UCSD-AML1 (cell line): ENCODE measurements around the gene ZCWPW1.
A peak's percentile ranks its signal among the peaks of the same experiment; 100 is the strongest.

Experiments
- DNase-seq: peaks from one replicate; lab custom pipeline; 2025; ENCODE audit not compliant: unreplicated experiment; lab: John Stamatoyannopoulos, UW

ZCWPW1 gene

DNA sequence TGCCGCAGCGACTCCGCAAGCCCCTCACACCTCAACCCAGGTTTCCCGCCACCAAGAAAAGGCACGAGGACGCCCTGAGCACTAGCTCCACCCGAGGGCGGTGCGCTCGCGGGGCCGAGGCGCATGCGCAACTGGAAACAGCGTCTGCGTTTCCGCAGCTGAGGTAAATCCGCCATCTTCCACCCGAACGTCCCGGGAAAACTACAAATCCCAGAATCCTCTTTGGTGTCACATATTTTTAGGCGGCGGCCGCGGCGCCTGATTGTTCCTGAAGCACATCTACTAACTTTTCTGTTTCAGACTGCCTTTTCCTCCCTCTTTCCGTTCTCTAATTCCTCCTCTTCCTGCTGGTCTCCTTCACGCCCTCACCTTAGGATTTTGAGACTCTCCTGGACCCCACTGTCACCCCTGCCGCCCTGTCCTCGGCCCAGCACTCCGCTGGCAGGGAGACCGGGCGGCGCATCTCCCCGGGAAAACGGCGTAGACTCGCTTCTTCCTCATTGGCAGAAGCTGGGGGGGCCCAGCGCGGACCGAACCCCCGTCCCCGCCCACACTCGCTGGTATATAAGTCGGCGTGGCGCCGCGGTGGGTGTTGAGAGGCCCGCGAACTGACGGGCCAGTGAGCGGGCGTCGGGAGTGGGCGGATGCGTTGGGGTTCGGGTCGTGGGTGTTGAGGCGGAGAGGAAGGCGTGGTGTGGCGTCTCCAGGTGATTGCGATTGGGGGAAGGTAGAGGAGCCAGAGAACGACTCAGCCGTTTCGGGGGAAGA is at the start of gene ZCWPW1:
ZCWPW1 (minus strand) TSS at position 505 of the 768 bp plus-strand sequence. CDS start 8,054 bp downstream, outside the sequence.
- peak; percentile 89 for DNase-seq

GRCh38 chr7:100477871-100478267 is 49.4 kb upstream of the ZCWPW1 start:
- no peak for DNase-seq

- peak; percentile 24 for DNase-seq
Measured at GRCh38 chr7:100476903-100477870, 48.7 kb upstream of the ZCWPW1 start.

- peak; percentile 15 for DNase-seq
Measured at GRCh38 chr7:100476101-100476780, 47.7 kb upstream of the ZCWPW1 start.

DNA sequence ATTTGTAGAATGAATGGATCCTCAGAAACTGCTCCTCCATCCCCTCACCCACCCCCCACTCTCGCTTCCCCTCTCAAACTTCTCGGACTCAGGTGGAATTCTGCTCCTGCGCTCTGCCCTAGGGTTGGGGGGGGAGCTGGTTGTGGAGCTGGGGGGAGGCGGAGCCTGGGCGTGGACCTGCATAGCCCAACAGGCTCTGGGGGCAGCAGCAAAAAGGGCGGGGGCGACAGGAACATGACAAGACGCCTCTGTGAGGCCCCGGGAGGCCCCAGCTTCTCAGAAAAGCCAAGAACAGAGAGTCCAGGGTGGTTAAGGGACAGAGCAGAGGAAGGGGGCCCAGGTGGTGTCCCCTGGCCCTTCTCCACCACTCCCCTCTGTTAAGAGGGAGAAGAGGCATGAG is 47.0 kb upstream of the ZCWPW1 start:
- no peak for DNase-seq

- peak; percentile 29 for DNase-seq
Measured at GRCh38 chr7:100472854-100473499, 44.5 kb upstream of the ZCWPW1 start.

- no peak for DNase-seq
Measured at GRCh38 chr7:100472121-100472851, 43.8 kb upstream of the ZCWPW1 start.

- DNase-seq, result no peak
Measured at GRCh38 chr7:100471021-100471420, 42.5 kb upstream of the ZCWPW1 start.

- DNase-seq, result peak; percentile 64
Measured at GRCh38 chr7:100469227-100470044, 40.9 kb upstream of the ZCWPW1 start.

GRCh38 chr7:100467638-100468373 is 39.3 kb upstream of the ZCWPW1 start:
- no peak for DNase-seq

DNA sequence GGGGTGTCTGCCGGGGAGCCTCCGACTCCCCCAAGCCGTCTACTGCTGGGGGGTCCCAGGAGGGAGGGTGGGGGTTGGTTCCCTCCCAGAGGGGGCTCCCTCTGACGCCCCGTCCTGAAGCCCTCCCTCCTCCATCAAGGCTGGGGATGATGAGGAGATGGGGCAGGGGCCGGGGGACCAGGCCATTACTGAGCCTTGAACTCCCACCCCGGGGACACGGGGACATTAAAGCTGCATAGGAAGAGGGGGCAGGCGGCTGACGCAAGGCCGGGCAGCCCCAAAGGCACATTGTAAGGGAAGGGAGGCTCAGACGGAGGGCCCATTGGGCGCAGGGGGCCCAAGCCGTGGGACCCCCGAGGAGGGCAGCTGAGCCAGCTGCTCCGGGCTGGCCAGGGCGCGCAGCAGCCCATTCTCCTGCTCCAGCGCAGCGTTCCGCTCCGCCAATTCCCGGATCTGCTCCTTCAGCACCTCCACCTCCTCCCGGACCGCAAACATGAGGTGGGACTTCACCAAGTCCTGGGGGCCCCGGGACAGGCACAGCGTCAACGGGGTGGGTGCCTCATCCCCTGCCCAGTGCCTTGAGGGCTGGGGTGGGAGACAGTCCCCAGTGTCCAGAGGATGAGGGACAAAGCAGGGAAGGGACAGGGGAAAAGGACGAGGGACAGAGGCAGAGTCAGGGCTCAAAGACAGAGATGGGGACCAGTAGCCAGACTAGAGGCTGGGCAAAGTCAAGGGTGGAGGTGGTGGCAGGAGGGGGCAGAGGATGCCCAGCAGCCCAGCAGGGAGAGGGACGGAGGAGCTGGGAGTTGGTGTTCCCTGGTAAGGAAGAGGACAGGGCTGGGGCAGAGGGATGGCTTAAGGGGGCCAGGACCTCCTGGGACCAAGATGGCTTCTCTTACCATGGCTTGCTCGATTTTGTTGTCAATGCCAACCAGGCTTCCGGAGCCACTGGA is 38.4 kb upstream of the ZCWPW1 start:
- no peak for DNase-seq

DNA sequence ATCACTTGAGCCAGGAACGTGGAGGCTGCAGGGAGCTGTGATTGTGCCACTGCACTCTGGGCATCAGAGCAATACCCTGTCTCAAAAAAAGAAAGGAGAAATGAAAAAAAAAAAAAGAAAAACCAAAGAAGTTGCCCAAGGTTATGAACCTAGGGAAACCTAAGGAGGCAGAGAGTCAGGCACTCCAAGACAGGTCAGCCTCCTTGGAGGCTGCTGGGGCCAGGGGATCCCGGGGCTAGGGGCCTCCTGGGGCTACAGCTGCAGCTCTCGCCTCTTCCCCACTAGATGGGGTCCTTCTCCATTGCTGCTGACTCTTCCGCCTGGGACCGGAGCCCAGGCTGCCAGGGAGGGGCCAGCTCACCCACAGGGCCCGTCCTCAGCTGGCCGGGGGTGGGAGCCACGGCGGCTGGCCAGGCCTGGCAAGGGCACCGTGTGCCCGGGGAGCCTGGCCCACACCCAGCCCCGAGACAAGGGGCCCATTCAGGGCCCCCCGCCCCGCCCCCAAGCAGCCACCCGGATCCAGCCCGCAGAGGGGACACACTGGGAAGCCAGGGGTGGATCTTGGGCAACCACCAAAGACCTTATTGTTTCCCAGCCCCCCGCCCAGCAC is 37.3 kb upstream of the ZCWPW1 start:
- peak; percentile 10 for DNase-seq

DNA sequence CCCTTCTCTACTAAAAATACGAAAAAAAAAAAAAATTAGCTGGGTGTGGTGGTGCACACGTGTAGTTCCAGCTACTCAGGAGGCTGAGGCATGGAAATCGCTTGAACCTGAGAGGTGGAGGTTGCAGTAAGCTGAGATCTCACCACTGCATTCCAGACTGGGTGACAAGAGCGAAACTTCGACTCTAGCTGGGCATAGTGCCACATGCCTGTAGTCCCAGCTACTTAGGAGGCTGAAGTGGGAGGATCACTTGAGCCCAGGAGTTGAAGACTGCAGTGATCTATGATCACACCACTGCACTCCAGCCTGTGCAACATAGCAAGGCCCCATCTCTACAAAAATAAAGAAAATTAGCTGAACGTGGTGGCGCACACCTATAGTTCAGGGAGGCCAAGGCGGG is 36.8 kb upstream of the ZCWPW1 start:
- no peak for DNase-seq

DNA sequence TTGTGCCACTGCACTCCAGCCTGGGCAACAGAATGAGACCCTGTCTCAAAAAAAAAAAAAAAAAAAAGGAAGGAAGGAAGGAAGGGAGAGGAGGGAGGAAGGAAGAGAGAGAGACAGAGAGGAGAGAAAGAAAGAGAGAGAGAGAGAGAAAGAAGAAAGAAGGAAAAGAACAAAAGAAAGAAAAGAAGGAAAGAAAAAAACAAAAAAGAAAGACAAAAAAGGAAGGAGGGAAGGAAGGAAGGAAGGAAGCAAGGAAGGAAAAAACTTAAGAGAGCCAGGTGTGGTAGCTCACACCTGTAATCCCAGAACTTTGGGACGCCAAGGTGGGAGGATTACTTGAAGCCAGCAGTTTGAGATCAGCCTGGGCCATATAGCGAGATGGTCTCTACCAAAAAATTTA is 36.3 kb upstream of the ZCWPW1 start:
- no peak for DNase-seq

DNA sequence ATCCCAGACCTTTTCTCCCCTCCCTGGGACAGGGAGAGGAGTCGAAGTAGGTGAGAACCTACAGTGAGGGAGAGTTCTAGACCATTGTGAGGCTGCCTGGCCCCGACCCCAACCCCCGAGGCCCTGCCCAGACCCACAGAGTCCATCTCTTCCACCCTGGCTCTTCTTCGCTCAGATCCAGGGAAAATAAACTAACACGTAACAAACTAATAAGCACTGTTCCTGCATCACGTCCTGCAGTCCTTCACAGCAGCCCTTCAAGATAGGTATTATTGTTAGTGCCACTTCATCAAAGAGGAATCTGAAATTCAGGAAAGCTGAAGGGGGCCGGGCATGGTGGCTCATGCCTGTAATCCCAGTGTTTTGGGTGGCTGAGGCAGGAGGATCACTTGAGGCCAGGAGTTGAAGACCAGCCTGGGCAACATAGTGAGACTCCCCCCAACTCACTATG is 35.7 kb upstream of the ZCWPW1 start, which contains the start of gene SPACDR:
SPACDR (minus strand) TSS at position 51 of the 451 bp plus-strand sequence. CDS start 235 bp downstream, outside the sequence.
- no peak for DNase-seq

DNA sequence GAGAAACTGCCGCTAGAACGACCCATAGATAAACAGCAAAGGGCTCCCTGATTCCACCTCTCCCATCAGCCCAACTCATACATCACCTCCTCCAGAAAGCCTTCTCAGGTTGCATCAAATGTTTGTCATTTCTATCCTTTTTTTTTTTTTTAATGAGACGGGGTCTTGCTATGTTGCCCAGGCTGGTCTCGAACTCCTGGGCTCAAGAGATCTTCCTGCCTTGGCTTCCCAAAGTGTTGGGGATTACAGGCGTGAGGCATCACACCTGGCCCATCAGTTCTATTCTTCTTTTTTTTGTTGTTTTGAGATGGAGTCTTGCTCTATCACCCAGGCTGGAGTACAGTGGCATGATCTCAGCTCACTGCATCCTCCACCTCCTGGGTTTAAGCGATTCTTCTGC is 28.5 kb upstream of the ZCWPW1 start:
- DNase-seq, result no peak

DNA sequence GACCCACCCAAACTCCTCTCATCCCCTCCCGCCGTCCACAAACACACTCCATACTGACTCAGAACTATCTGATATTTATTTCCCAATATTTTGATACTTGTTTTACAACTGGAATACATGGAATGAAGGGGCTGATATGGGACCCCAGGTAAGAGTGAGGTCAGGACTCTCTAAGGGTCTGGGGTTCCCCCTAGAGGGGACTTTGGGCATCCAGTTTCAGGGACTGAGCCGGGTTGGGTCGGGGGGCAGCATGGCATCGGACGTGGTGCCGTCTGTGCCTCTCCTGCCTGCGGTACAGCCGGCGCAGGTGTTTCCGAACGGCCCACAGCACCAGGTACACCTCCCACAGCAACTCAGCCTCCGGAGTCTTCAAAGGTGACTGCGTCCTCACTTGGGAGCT is 28.1 kb upstream of the ZCWPW1 start:
- no peak for DNase-seq
